GM18909 (cell line): ENCODE results near the gene FAF2.
A peak's percentile ranks its signal among the peaks of the same experiment; 100 is the strongest.
"Not testable (repeated sequence)": the region's sequence is repeated elsewhere in the genome, so short reads cannot be mapped to it uniquely, and the experiment has no call there.

Experiments
- ATAC-seq: cut with Tn5 transposase; IDR thresholded peaks from one replicate; pipeline ENCODE4 v1.9.1; 2021; ENCODE audit warnings: mild to moderate bottlenecking; ENCODE audit not compliant: unreplicated experiment, poor library complexity

FAF2 gene

GRCh38 chr5:176446884-176447590 is 1.1 kb upstream of the FAF2 start:
- no peak for ATAC-seq

GRCh38 chr5:176447591-176447977 is 601 bp upstream of the FAF2 start:
- peak; percentile 33 for ATAC-seq

GRCh38 chr5:176450077-176450476 is 1.9 kb downstream of the FAF2 start:
- ATAC-seq: no peak

- no peak for ATAC-seq
Measured at GRCh38 chr5:176454724-176455394, 6.7 kb downstream of the FAF2 start.

GRCh38 chr5:176458904-176459561 is 10.8 kb downstream of the FAF2 start:
- no peak for ATAC-seq

GRCh38 chr5:176461349-176461748 is 13.2 kb downstream of the FAF2 start:
- ATAC-seq: no peak

- ATAC-seq: no peak
Measured at GRCh38 chr5:176463113-176463764, 15.1 kb downstream of the FAF2 start.

GRCh38 chr5:176466245-176466871 is 18.2 kb downstream of the FAF2 start:
- no peak for ATAC-seq

- ATAC-seq: no peak
Measured at GRCh38 chr5:176469296-176469695, 21.1 kb downstream of the FAF2 start.

- ATAC-seq: no peak
Measured at GRCh38 chr5:176470539-176470938, 22.4 kb downstream of the FAF2 start.

GRCh38 chr5:176471098-176471497 is 22.9 kb downstream of the FAF2 start:
- ATAC-seq: no peak

- ATAC-seq: no peak
Measured at GRCh38 chr5:176473335-176474006, 25.3 kb downstream of the FAF2 start.

- ATAC-seq: no peak
Measured at GRCh38 chr5:176474476-176474875, 26.3 kb downstream of the FAF2 start.

GRCh38 chr5:176481711-176482110 is 33.5 kb downstream of the FAF2 start:
- no peak for ATAC-seq

- no peak for ATAC-seq
Measured at GRCh38 chr5:176485176-176485575, 37.0 kb downstream of the FAF2 start.

GRCh38 chr5:176486189-176486757 is 38.1 kb downstream of the FAF2 start:
- ATAC-seq: no peak

GRCh38 chr5:176487160-176487559 is 39.0 kb downstream of the FAF2 start:
- ATAC-seq: not testable (repeated sequence)

- ATAC-seq: no peak
Measured at GRCh38 chr5:176489077-176489476, 40.9 kb downstream of the FAF2 start.

GRCh38 chr5:176490301-176490700 is 42.1 kb downstream of the FAF2 start:
- no peak for ATAC-seq

- no peak for ATAC-seq
Measured at GRCh38 chr5:176491101-176491502, 42.9 kb downstream of the FAF2 start.
